Neural progenitor cell (in vitro differentiated cells): ENCODE data around the gene FBN2. TPM values are rescaled to one million over a fixed set of nuclear protein-coding genes. Genes with fewer than 3 reads are reported as not detected.

Experiments
- DNase-seq: peaks from one replicate; pipeline ENCODE4 v3.0.0-alpha.2; 2016; ENCODE audit warnings: low spot score
- H2AFZ ChIP-seq: fragments of 200-600 bp; sonication (generic); replicated peaks from 2 replicates; pipeline ENCODE4 v1.6.1; 2016; ENCODE audit warnings: antibody characterized with exemption
- H3F3A ChIP-seq: fragments of 200-600 bp; sonication (generic); 2 replicates; pipeline ENCODE4 v1.6.1; 2016; ENCODE audit warnings: antibody characterized with exemption, low read depth
- H3K27ac ChIP-seq: fragments of 200-600 bp; sonication (generic); 2 replicates; pipeline ENCODE4 v1.5.1; 2016; ENCODE audit warnings: mild to moderate bottlenecking
- H3K27me3 ChIP-seq: fragments of 200-600 bp; sonication (generic); 2 replicates; pipeline ENCODE4 v1.6.1; 2016; ENCODE audit warnings: mild to moderate bottlenecking, moderate library complexity
- H3K36me3 ChIP-seq: fragments of 200-600 bp; sonication (generic); 2 replicates; pipeline ENCODE4 v1.5.1; 2016
- H3K4me1 ChIP-seq: fragments of 200-600 bp; sonication (generic); 2 replicates; pipeline ENCODE4 v1.6.1; 2016; ENCODE audit warnings: mixed run types
- H3K4me2 ChIP-seq: fragments of 200-600 bp; sonication (generic); 2 replicates; pipeline ENCODE4 v1.6.1; 2016
- H3K4me3 ChIP-seq: fragments of 200-600 bp; sonication (generic); 2 replicates; pipeline ENCODE4 v1.5.1; 2016
- H3K79me2 ChIP-seq: fragments of 200-600 bp; sonication (generic); 2 replicates; pipeline ENCODE4 v1.6.1; 2016; ENCODE audit warnings: low read depth
- H3K9ac ChIP-seq: fragments of 200-600 bp; sonication (generic); 2 replicates; pipeline ENCODE4 v1.6.1; 2016
- H3K9me3 ChIP-seq: fragments of 200-600 bp; sonication (generic); 2 replicates; pipeline ENCODE4 v1.5.1; 2016; ENCODE audit warnings: low read depth
- H4K20me1 ChIP-seq: fragments of 200-600 bp; sonication (generic); 2 replicates; pipeline ENCODE4 v1.6.1; 2016; ENCODE audit warnings: low read depth
- H3K27ac Mint-ChIP-seq: 3 replicates; pipeline ENCODE4 v1.8.0; 2021; ENCODE audit warnings: mixed read lengths
- H3K27me3 Mint-ChIP-seq: 2 replicates; pipeline ENCODE4 v1.8.0; 2022; ENCODE audit warnings: low read depth, mild to moderate bottlenecking, inconsistent platforms, moderate library complexity, mixed read lengths; ENCODE audit not compliant: insufficient read depth
- H3K36me3 Mint-ChIP-seq: 3 replicates; pipeline ENCODE4 v1.8.0; 2021; ENCODE audit warnings: mixed read lengths
- H3K4me1 Mint-ChIP-seq: 3 replicates; pipeline ENCODE4 v1.8.0; 2021; ENCODE audit warnings: mixed read lengths
- H3K4me3 Mint-ChIP-seq: 3 replicates; pipeline ENCODE4 v1.8.0; 2021; ENCODE audit warnings: mild to moderate bottlenecking, moderate library complexity, mixed read lengths
- H3K9me3 Mint-ChIP-seq: 3 replicates; pipeline ENCODE4 v1.8.0; 2020; ENCODE audit warnings: mixed read lengths
- EZH2 ChIP-seq: fragments of 200-600 bp; sonication (generic); IDR thresholded peaks from 2 replicates; pipeline ENCODE4 v1.6.1; 2017; ENCODE audit warnings: antibody characterized with exemption, mild to moderate bottlenecking, moderate library complexity
- EZH2phosphoT487 ChIP-seq: fragments of 200-600 bp; sonication (generic); IDR thresholded peaks from 2 replicates; pipeline ENCODE4 v1.6.1; 2017; ENCODE audit warnings: antibody characterized with exemption
- total RNA-seq: library from RNA; depleted of rRNA; stranded (reverse); fragments of >200 nt; gene quantifications from 2 replicates; pipeline ENCODE4 v1.2.3, GENCODE V29; 2015; ENCODE audit warnings: low replicate concordance
- TF ChIP-seq, protein P1 (sequence below): fragments of 200-600 bp; sonication (generic); IDR thresholded peaks from 2 replicates; pipeline ENCODE4 v1.5.1; 2017; ENCODE audit warnings: antibody characterized with exemption, mild to moderate bottlenecking

The FBN2 gene
- total RNA-seq, 1 donor from 2014 or later = 88.1 TPM

DNA sequence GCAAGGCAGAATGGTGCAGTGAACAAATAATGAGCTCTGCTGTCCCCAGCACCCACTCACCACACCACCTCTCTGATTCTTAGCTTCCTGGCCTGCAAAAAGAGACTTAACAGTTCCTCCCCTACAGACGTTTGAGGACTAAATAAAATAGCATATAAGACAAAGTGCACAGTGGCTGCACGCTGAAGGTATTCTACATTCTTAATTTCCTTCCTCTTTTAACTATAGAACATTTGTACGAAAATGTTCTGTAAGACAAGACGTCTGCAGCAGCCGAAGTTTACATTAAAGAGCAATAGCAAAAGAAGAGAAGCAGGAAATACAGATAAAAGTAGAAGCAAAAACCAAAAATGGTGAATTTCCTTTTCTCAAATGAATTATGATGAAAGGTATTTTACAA is 15.7 kb downstream of the FBN2 start:
- Histone ChIP-seq H3K4me2 (no peak overlapping the region), H3K27ac (no peak overlapping the region), H3K27me3 (no peaks in the 10 kb centered on the region), H2AFZ (no peak overlapping the region), H3K4me1 (no peaks in the 10 kb centered on the region), H3K9me3 (no peaks in the 10 kb centered on the region), H3K4me3 (no peak overlapping the region), H3K79me2 (no peaks in the 10 kb centered on the region), H3F3A (no peaks in the 10 kb centered on the region), H4K20me1 (no peaks in the 10 kb centered on the region), H3K36me3 (peaks cover 14% of the 10 kb centered on the region), H3K9ac (no peak overlapping the region)
- Mint-ChIP-seq H3K27ac (no peak overlapping the region), H3K4me1 (no peaks in the 10 kb centered on the region), H3K36me3 (peaks cover 43% of the 10 kb centered on the region), H3K9me3 (no peaks in the 10 kb centered on the region), H3K4me3 (no peak overlapping the region), H3K27me3 (no peaks in the 10 kb centered on the region)
- no peak for TF ChIP-seq EZH2phosphoT487
- no peak for TF ChIP-seq EZH2
- TF ChIP-seq, protein P1, sequence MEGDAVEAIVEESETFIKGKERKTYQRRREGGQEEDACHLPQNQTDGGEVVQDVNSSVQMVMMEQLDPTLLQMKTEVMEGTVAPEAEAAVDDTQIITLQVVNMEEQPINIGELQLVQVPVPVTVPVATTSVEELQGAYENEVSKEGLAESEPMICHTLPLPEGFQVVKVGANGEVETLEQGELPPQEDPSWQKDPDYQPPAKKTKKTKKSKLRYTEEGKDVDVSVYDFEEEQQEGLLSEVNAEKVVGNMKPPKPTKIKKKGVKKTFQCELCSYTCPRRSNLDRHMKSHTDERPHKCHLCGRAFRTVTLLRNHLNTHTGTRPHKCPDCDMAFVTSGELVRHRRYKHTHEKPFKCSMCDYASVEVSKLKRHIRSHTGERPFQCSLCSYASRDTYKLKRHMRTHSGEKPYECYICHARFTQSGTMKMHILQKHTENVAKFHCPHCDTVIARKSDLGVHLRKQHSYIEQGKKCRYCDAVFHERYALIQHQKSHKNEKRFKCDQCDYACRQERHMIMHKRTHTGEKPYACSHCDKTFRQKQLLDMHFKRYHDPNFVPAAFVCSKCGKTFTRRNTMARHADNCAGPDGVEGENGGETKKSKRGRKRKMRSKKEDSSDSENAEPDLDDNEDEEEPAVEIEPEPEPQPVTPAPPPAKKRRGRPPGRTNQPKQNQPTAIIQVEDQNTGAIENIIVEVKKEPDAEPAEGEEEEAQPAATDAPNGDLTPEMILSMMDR = no peak
- DNase-seq = no peak

GRCh38 chr5:128519827-128520226 is 18.2 kb downstream of the FBN2 start:
- no peak overlapping the region for H3K27ac ChIP-seq
- no peaks in the 10 kb centered on the region for H3F3A ChIP-seq
- H3K4me1 ChIP-seq = no peaks in the 10 kb centered on the region
- Mint-ChIP-seq H3K4me3 (no peak overlapping the region), H3K4me1 (no peaks in the 10 kb centered on the region), H3K36me3 (peaks cover 36% of the 10 kb centered on the region), H3K27me3 (no peaks in the 10 kb centered on the region), H3K27ac (no peak overlapping the region), H3K9me3 (no peaks in the 10 kb centered on the region)
- H3K9me3 ChIP-seq = no peaks in the 10 kb centered on the region
- H4K20me1 ChIP-seq = no peaks in the 10 kb centered on the region
- no peak overlapping the region for H3K4me3 ChIP-seq
- peaks cover 7% of the 10 kb centered on the region for H3K36me3 ChIP-seq
- H2AFZ ChIP-seq = no peak overlapping the region
- H3K27me3 ChIP-seq = no peaks in the 10 kb centered on the region
- TF ChIP-seq, protein P1 = no peak
- TF ChIP-seq EZH2 (no peak), EZH2phosphoT487 (no peak)
- no peak overlapping the region for H3K4me2 ChIP-seq
- H3K9ac ChIP-seq = no peak overlapping the region
- no peaks in the 10 kb centered on the region for H3K79me2 ChIP-seq
- no peak for DNase-seq

DNA sequence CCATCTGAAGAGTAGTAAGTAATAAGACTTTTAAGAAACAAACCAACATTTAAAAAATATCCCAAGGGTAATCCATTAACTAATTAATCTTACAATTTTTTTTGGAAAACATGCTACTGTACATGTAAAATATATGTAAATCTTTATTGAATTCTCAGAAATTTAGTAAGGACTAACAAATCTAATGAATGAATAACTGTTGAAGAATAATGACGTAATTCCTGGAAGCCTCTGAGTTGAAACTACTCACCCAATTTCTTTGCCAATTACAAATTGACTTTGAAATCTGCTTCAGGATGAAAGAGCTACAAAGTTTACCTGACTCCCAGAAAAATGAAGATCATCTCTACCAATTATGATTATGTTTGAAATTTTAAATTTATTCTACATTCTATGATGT is 21.1 kb downstream of the FBN2 start:
- H3K36me3 ChIP-seq = peaks cover 7% of the 10 kb centered on the region
- H3F3A ChIP-seq = no peaks in the 10 kb centered on the region
- H3K9ac ChIP-seq = no peak overlapping the region

More for the DNA sequence above, 21.1 kb downstream of the FBN2 start:
- H3K4me3 ChIP-seq = no peak overlapping the region
- H3K4me2 ChIP-seq = no peak overlapping the region
- H3K4me3 Mint-ChIP-seq = no peak overlapping the region
- H3K9me3 ChIP-seq = no peaks in the 10 kb centered on the region
- H4K20me1 ChIP-seq = no peaks in the 10 kb centered on the region
- no peaks in the 10 kb centered on the region for H3K79me2 ChIP-seq
- no peak overlapping the region for H3K27ac Mint-ChIP-seq
- no peak for TF ChIP-seq EZH2
- TF ChIP-seq EZH2phosphoT487 = no peak
- TF ChIP-seq, protein P1 = no peak
- H3K9me3 Mint-ChIP-seq = no peaks in the 10 kb centered on the region
- H3K36me3 Mint-ChIP-seq = peaks cover 33% of the 10 kb centered on the region
- H2AFZ ChIP-seq = no peak overlapping the region
- H3K27me3 ChIP-seq = no peaks in the 10 kb centered on the region
- no peak for DNase-seq
- no peaks in the 10 kb centered on the region for H3K4me1 Mint-ChIP-seq
- peaks cover 2% of the 10 kb centered on the region for H3K27me3 Mint-ChIP-seq
- no peak overlapping the region for H3K27ac ChIP-seq
- H3K4me1 ChIP-seq = no peaks in the 10 kb centered on the region
